ENCODE measurements around the gene LRRC4. TPM values are rescaled to one million over a fixed set of nuclear protein-coding genes. Genes with fewer than 3 reads are reported as not detected.

The LRRC4 gene
- total and polyA plus RNA-seq, 12 donors, result 0.75 to 7.3 (median 3.1) TPM

GRCh38 chr7:128020159-128020558 lies 11.1 kb downstream of the LRRC4 start:
- ATAC-seq, result no peak
- TF ChIP-seq CTCF (IDR thresholded peaks at IDR 0.05), result peak in 3 of 9 donors; percentile 7 to 39 (median 17)

GRCh38 chr7:128019288-128019687 lies 11.9 kb downstream of the LRRC4 start:
- no peak for ATAC-seq
- Histone ChIP-seq H3K27ac (no peak overlapping the region), H3K27me3 (no peaks in the 10 kb centered on the region), H3K4me1 (peaks cover 0 to 30% (median 0%) of the 10 kb centered on the region in 9 donors), H3K4me3 (no peak overlapping the region), H3K36me3 (peaks cover 0 to 32% (median 0%) of the 10 kb centered on the region in 9 donors), H3K9me3 (no peaks in the 10 kb centered on the region)
- 89 to 93% methylated on average over 3 of the region's 3 CpGs for WGBS, 2 donors
- TF ChIP-seq CTCF (IDR thresholded peaks at IDR 0.05), result no peak
- intact Hi-C loops (cut with DNase I), result no loop called here
- DNase-seq, result no peak

More at GRCh38 chr7:128020159-128020558, 11.1 kb downstream of the LRRC4 start:
- peaks cover 0 to 39% (median 4%) of the 10 kb centered on the region in 9 donors for H3K4me1 ChIP-seq
- no peak for DNase-seq
- no peaks in the 10 kb centered on the region for H3K27me3 ChIP-seq
- WGBS, 2 donors, result 91 to 93% methylated on average over 6 of the region's 6 CpGs
- intact Hi-C loops (cut with DNase I), result loop anchor here in 1 of 10 donors (10.0 kb wide), 1 partner anchor 315 kb away; no protein-coding TSS in a partner anchor
- H3K27ac ChIP-seq, result no peak overlapping the region
- peaks cover 0 to 32% (median 0%) of the 10 kb centered on the region in 9 donors for H3K36me3 ChIP-seq
- no peaks in the 10 kb centered on the region for H3K9me3 ChIP-seq
- no peak overlapping the region for H3K4me3 ChIP-seq

GRCh38 chr7:128017862-128018845 lies 13.1 kb downstream of the LRRC4 start:
- H3K27me3 ChIP-seq, result no peaks in the 10 kb centered on the region
- H3K4me1 ChIP-seq, result peaks cover 0 to 25% (median 0%) of the 10 kb centered on the region in 9 donors
- WGBS, 2 donors, result 77 to 87% methylated on average over 8 of the region's 8 CpGs
- H3K36me3 ChIP-seq, result peaks cover 0 to 42% (median 0%) of the 10 kb centered on the region in 9 donors
- H3K27ac ChIP-seq, result no peak overlapping the region
- peak in 4 of 8 donors; percentile 23 to 56 (median 37) for ATAC-seq
- no peak for DNase-seq
- H3K9me3 ChIP-seq, result no peaks in the 10 kb centered on the region
- intact Hi-C loops (cut with DNase I), result no loop called here
- H3K4me3 ChIP-seq, result no peak overlapping the region
- TF ChIP-seq CTCF (IDR thresholded peaks at IDR 0.05), result no peak

GRCh38 chr7:128017460-128017859 lies 13.8 kb downstream of the LRRC4 start:
- Histone ChIP-seq H3K9me3 (no peaks in the 10 kb centered on the region), H3K27ac (no peak overlapping the region), H3K36me3 (peaks cover 0 to 49% (median 0%) of the 10 kb centered on the region in 9 donors), H3K4me3 (no peak overlapping the region), H3K4me1 (peaks cover 0 to 18% (median 0%) of the 10 kb centered on the region in 9 donors), H3K27me3 (no peaks in the 10 kb centered on the region)
- intact Hi-C loops (cut with DNase I), result no loop called here
- 83 to 86% methylated on average over 6 of the region's 6 CpGs for WGBS, 2 donors
- ATAC-seq, result no peak
- TF ChIP-seq CTCF (IDR thresholded peaks at IDR 0.05), result no peak
- no peak for DNase-seq
